MG63 (cell line): ENCODE measurements around the gene AK5. TPM values are rescaled to one million over a fixed set of nuclear protein-coding genes. Genes with fewer than 3 reads are reported as not detected.
A peak's percentile ranks its signal among the peaks of the same experiment; 100 is the strongest.
"Not testable (repeated sequence)": the region's sequence is repeated elsewhere in the genome, so short reads cannot be mapped to it uniquely, and the experiment has no call there.

ENCODE experiments used
- DNase-seq: peaks from one replicate; pipeline ENCODE4 v3.0.0-alpha.2; 2020
- H3K27me3 ChIP-seq: fragments of 250-450 bp; sonication (Bioruptor Pico); 2 replicates; pipeline ENCODE4 v1.5.1; 2020; ENCODE audit warnings: mild to moderate bottlenecking, moderate library complexity
- H3K36me3 ChIP-seq: fragments of 250-450 bp; sonication (Bioruptor Pico); 2 replicates; pipeline ENCODE4 v1.5.1; 2020; ENCODE audit warnings: mild to moderate bottlenecking, moderate library complexity
- H3K4me3 ChIP-seq: fragments of 250-450 bp; sonication (Bioruptor Pico); 2 replicates; pipeline ENCODE4 v1.5.1; 2020; ENCODE audit warnings: mild to moderate bottlenecking, moderate library complexity
- H3K9me3 ChIP-seq: fragments of 250-450 bp; sonication (Bioruptor Pico); 2 replicates; pipeline ENCODE4 v1.5.1; 2020; ENCODE audit warnings: mild to moderate bottlenecking, moderate library complexity
- total RNA-seq: library from RNA; depleted of rRNA; stranded (reverse); fragments of >200 nt; shearing (Covaris generic); gene quantifications from 2 replicates; pipeline ENCODE4 v1.2.3, GENCODE V29; 2014; ENCODE audit warnings: low replicate concordance

Gene AK5
- total RNA-seq, 1 experiment from 2014 or later = 10.9 TPM

GRCh38 chr1:77476475-77476874, 194.7 kb downstream of the AK5 start:
- Histone ChIP-seq H3K36me3 (no peaks in the 10 kb centered on the region), H3K9me3 (no peaks in the 10 kb centered on the region; the same call in 1 of the 2 replicates), H3K4me3 (no peak overlapping the region), H3K27me3 (no peaks in the 10 kb centered on the region)
- no peak for DNase-seq

GRCh38 chr1:77484334-77484733, 202.5 kb downstream of the AK5 start:
- no peaks in the 10 kb centered on the region for H3K36me3 ChIP-seq
- H3K27me3 ChIP-seq = no peaks in the 10 kb centered on the region
- no peak for DNase-seq
- no peak overlapping the region for H3K4me3 ChIP-seq
- no peaks in the 10 kb centered on the region for H3K9me3 ChIP-seq

DNA sequence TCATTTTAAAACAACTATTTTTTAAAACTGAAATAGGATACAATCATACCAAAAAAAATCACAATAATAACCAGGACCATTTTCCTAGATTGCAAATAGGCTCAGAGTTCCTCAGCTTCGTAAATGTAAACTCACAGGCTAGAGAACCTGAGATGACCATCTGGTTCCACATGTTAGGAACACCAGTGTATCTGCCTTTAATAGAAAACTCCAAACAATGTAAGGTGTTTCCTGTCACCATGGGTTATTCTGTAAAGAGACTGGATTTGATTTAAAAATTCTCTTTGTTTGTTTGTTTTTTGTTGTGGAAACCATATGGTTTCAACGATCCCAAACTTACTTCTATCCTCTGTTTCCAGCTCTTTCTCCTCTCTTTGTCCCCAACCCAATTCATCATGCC, 203.1 kb downstream of the AK5 start:
- H3K27me3 ChIP-seq = no peaks in the 10 kb centered on the region
- H3K4me3 ChIP-seq = no peak overlapping the region
- DNase-seq = no peak
- H3K36me3 ChIP-seq = no peaks in the 10 kb centered on the region
- no peaks in the 10 kb centered on the region for H3K9me3 ChIP-seq

DNA sequence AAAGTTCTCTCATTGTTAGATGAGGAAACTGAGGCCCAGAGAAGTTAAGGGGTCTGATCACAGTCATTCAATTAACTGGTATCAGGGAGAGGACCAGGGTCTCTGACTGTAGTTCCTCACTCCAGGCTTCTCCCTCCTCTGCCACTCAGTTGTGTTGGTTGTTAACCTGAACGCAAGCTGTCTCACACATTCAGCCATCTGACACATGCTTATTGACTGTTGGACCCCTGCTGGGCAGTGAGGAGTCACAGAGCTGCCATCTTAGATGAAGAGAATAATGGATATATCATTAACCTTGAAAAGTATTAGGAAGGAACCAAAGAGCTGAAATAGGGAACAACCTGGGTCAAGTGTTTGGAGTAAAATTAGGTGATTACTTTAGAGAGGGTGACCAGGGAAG, 205.8 kb downstream of the AK5 start:
- no peak for DNase-seq
- no peak overlapping the region for H3K4me3 ChIP-seq
- no peaks in the 10 kb centered on the region for H3K9me3 ChIP-seq
- no peaks in the 10 kb centered on the region for H3K36me3 ChIP-seq
- no peaks in the 10 kb centered on the region for H3K27me3 ChIP-seq

GRCh38 chr1:77489910-77490309, 208.1 kb downstream of the AK5 start:
- Histone ChIP-seq H3K9me3 (no peaks in the 10 kb centered on the region), H3K27me3 (no peaks in the 10 kb centered on the region), H3K4me3 (no peak overlapping the region), H3K36me3 (no peaks in the 10 kb centered on the region)
- no peak for DNase-seq

DNA sequence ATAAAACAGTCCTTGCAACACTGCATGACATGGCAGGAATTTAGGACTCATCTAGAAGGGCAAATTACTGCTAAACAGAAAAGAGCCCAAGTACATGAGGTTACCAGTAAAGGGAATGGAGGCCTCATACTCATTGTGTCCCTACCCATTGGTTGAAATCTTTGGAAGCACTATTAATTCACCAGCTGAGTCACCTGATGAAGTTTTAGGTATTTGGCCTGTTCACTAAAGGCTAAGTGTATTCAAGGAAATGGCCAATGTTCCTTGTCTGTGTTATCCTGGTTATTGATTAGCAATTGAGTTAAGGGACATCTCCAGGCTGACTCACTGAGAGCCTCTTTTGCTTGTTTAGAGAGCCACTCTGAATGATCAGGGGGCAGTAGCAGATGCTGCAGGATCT, 212.2 kb downstream of the AK5 start:
- Histone ChIP-seq H3K9me3 (no peaks in the 10 kb centered on the region), H3K36me3 (no peaks in the 10 kb centered on the region), H3K27me3 (no peaks in the 10 kb centered on the region), H3K4me3 (no peak overlapping the region)
- no peak for DNase-seq

DNA sequence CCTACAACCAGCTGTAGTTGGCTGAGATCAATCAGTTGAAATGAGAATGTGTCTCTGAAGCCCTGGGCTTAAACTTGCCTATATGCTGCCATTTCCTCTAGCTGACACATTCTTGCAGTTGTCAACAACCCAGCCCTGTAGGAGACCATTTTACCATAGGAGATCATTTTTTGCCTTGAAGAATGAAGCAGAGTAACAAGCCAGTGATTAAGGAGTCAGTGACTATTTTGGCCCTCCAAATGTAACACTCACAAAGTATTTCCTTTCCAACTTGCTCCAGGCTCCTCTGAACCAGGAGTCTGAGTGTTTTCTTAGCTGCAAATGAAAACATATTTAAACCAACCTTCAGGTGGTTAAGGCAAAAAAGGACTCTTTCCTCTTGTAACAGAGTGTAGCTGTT, 217.1 kb downstream of the AK5 start:
- no peak for DNase-seq
- Histone ChIP-seq H3K9me3 (no peaks in the 10 kb centered on the region), H3K36me3 (no peaks in the 10 kb centered on the region), H3K4me3 (no peak overlapping the region), H3K27me3 (no peaks in the 10 kb centered on the region)

- no peaks in the 10 kb centered on the region for H3K36me3 ChIP-seq
- no peak for DNase-seq
These were observed 217.6 kb downstream of the AK5 start for GRCh38 chr1:77499466-77499865.

DNA sequence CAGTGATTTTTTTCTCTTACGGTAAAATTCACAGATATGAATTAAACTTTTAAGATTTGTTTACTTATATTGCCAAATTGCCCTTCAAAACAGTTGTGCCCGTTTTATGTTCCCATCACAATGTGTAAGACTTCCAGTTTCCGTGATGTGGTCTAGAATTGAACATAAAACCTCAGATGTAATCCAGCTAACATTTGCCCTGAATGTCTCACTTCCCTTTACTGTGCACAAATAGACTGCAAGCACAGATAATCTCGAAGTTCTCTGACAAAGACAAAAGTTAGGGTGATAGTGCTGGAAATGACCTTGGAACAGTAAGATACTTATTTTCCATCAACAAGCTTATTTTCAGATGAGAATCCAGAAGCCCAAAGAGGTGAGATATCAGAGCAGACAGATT, 223.2 kb downstream of the AK5 start:
- no peaks in the 10 kb centered on the region for H3K36me3 ChIP-seq
- no peak for DNase-seq
- no peak overlapping the region for H3K4me3 ChIP-seq
- H3K27me3 ChIP-seq = no peaks in the 10 kb centered on the region
- no peaks in the 10 kb centered on the region for H3K9me3 ChIP-seq

More at GRCh38 chr1:77499466-77499865, 217.6 kb downstream of the AK5 start:
- Histone ChIP-seq H3K9me3 (no peaks in the 10 kb centered on the region), H3K4me3 (no peak overlapping the region), H3K27me3 (no peaks in the 10 kb centered on the region)

DNA sequence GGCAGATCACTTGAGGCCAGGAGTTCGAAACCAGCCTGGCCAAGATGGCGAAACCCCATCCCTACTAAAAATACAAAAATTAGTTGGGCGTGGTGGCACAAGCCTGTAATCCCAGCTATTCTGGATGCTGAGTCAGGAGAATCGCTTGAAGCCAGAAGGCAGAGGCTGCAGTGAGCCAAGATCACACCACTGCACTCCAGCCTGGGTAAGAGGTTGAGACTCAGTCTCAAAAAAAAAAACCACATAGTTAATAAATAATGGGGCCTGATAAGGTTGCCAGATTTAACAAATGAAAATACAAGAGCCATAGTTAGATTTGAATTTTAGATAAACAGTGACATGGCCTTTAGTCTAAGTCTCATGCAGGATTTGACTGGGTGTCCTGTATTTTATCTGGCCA, 225.0 kb downstream of the AK5 start:
- no peak overlapping the region for H3K4me3 ChIP-seq
- H3K36me3 ChIP-seq = no peaks in the 10 kb centered on the region
- H3K27me3 ChIP-seq = no peaks in the 10 kb centered on the region

DNA sequence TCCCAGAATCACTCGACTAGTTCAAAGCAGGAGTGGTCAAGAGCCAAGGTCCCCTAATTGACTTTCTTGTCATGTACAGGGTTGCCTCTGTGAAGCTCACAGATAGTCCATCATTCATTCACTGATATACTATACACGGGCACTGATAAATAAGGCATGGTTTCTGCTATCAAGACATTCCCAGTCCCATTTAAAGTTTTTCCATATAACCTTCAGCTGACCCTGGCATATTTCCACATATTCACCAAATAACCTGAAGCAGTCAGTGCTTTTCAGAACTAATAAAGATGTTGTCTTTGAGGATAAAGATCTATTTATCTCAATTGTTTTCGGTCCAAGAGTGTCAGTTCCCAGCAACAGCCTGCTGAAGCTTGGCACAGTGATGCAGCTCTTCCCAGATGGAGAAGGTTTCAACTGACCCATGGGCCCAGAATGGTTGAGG, 227.3 kb downstream of the AK5 start:
- Histone ChIP-seq H3K27me3 (no peaks in the 10 kb centered on the region), H3K9me3 (no peaks in the 10 kb centered on the region), H3K4me3 (no peak overlapping the region), H3K36me3 (no peaks in the 10 kb centered on the region)
- DNase-seq = no peak

More for the DNA sequence above, 225.0 kb downstream of the AK5 start:
- no peaks in the 10 kb centered on the region for H3K9me3 ChIP-seq
- DNase-seq = no peak

DNA sequence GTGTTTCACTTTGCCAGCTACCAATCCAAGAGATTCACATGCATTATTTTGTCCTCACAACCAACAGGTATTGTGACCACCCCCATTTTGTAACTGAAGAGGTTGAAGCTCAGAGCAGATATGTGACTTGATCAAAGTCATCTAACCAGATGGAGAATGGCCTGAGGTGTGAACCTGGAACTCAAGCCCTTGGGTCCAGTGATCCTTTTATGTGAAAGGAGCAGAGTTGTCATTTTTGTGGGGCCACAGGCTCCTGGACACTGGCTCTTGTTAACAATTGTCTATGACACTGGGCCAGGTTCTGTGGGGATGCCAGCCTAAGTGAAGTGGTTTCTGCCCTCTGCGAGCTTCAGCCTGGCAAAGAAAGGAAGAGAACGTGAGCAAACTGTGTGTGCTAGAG, 228.1 kb downstream of the AK5 start:
- no peaks in the 10 kb centered on the region for H3K36me3 ChIP-seq
- no peak for DNase-seq
- no peak overlapping the region for H3K4me3 ChIP-seq
- no peaks in the 10 kb centered on the region for H3K27me3 ChIP-seq
- no peaks in the 10 kb centered on the region for H3K9me3 ChIP-seq

DNA sequence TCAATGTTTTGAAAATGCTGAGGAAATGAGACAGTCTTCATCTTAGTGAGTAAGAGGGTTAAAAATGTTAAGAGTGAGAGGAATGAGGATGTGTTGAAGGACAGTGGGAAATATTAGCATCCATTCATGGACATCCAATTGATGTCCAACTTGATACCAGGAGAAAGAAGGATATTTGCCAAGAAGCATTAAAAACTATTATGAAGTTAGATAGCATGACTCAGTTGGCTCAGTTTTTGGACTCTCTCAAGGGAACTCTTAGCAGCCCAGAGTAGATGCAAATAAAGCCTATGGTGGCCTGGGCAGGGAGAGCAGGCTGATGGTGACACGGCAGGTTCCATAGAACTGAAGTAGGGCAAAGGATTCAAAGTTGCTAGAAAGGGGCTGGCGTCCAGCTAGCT, 229.6 kb downstream of the AK5 start:
- Histone ChIP-seq H3K4me3 (no peak overlapping the region), H3K9me3 (no peaks in the 10 kb centered on the region), H3K27me3 (no peaks in the 10 kb centered on the region), H3K36me3 (no peaks in the 10 kb centered on the region)
- peak; percentile 53 for DNase-seq

DNA sequence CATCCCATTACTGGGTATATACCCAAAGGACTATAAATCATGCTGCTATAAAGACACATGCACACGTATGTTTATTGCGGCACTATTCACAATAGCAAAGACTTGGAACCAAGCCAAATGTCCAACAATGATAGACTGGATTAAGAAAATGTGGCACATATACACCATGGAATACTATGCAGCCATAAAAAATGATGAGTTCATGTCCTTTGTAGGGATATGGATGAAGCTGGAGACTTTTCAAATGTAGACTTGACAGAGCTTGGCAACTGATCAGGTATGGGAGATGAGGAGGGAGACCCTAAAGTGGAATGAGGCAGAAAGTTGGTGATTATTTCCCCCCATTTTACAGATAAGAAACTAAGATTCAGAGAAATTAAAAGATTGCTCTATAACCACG, 230.8 kb downstream of the AK5 start:
- H3K4me3 ChIP-seq, H3K9me3 ChIP-seq, H3K36me3 ChIP-seq, DNase-seq, H3K27me3 ChIP-seq: not testable (repeated sequence)

GRCh38 chr1:77513839-77514763, 232.3 kb downstream of the AK5 start:
- Histone ChIP-seq H3K4me3 (no peak overlapping the region), H3K27me3 (no peaks in the 10 kb centered on the region), H3K9me3 (no peaks in the 10 kb centered on the region), H3K36me3 (no peaks in the 10 kb centered on the region)
- peak; percentile 75 for DNase-seq

GRCh38 chr1:77514921-77515776, 233.3 kb downstream of the AK5 start:
- H3K4me3 ChIP-seq = no peak overlapping the region
- no peaks in the 10 kb centered on the region for H3K36me3 ChIP-seq
- DNase-seq = peak; percentile 77
- no peaks in the 10 kb centered on the region for H3K27me3 ChIP-seq
- H3K9me3 ChIP-seq = no peaks in the 10 kb centered on the region

DNA sequence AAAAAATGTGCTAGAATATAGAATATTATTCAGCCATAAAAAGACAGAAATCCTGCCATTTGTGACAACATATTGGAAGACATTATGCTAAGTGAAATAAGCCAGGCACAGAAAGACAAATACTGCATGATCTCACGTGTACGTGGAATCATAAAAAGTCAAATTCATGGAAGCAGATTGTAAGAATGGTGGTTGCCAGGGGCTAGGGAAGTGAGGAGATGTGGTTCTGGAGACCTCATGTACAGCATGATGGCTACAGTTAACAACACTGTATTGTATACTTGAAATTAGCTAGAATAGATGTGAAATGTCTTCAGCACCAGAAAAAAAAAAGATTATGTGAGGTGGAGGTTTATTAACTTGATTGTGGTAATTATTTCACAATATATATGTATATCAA, 234.3 kb downstream of the AK5 start:
- Histone ChIP-seq H3K4me3 (no peak overlapping the region), H3K27me3 (no peaks in the 10 kb centered on the region), H3K36me3 (no peaks in the 10 kb centered on the region), H3K9me3 (no peaks in the 10 kb centered on the region)
- no peak for DNase-seq
